A549 treated with DMSO at 1 μM for 4 hours (cell line): Measurements from ENCODE around the gene OBI1. TPM values are rescaled to one million over a fixed set of nuclear protein-coding genes. Genes with fewer than 3 reads are reported as not detected.

Experiments used
- total RNA-seq: library from RNA; stranded (reverse); fragments of 200-300 nt; extraction: Qiagen RNA extraction; gene quantifications from 5 replicates; pipeline ENCODE4 v1.2.3, GENCODE V29; 2022; ENCODE audit warnings: low read depth

OBI1 gene
- 9.5 to 11.7 TPM (median 10.8 TPM) in 5 replicates for total RNA-seq

GRCh38 chr13:78658630-78659449 lies at the start of gene OBI1:
OBI1 (minus strand) TSS chr13:78659155; CDS start chr13:78659120, 35 bp downstream.

GRCh38 chr13:78603240-78603957 lies 55.6 kb downstream of the OBI1 start, which contains the start of gene POU4F1:
POU4F1 (minus strand) TSS chr13:78603552; CDS start chr13:78603326, 226 bp downstream.

Other genes starting within 250 kb of the OBI1 start
- 0.63 to 1.0 TPM (median 0.99 TPM) in 5 replicates for gene POU4F1, start 55.6 kb downstream of the OBI1 start, total RNA-seq